Left ventricle myocardium superior (tissue), 1 donor: ENCODE data around the gene SCTR. TPM values are rescaled to one million over a fixed set of nuclear protein-coding genes. Genes with fewer than 3 reads are reported as not detected.

ENCODE experiments used
- ATAC-seq: fragments of 200-7000 bp; cut with Tn5 transposase; one replicate; pipeline ENCODE4 v1.9.1; 2020; ENCODE audit warnings: mild to moderate bottlenecking, moderate library complexity
- DNase-seq: peaks from one replicate; pipeline ENCODE4 v3.0.0-alpha.2; 2020
- intact Hi-C: fragments of 100-400 bp; cut with micrococcal nuclease; formaldehyde crosslinking; loops from one replicate; pipeline ENCODE4 v1.11.0; 2022
- total RNA-seq: library from RNA; stranded (reverse); fragmentation: NEBNext Ultra II Directional; extraction: Animal tissue kit (Norgen Biotek cat#: 25700); gene quantifications from one replicate; pipeline ENCODE4 v1.2.1, GENCODE V29; 2021
- donor health status: DM: no; HTN: yes; CAD: no; lungs with severe emphysema.

The SCTR gene
- total RNA-seq, 1 donor from 2014 or later: 1.0 TPM

DNA sequence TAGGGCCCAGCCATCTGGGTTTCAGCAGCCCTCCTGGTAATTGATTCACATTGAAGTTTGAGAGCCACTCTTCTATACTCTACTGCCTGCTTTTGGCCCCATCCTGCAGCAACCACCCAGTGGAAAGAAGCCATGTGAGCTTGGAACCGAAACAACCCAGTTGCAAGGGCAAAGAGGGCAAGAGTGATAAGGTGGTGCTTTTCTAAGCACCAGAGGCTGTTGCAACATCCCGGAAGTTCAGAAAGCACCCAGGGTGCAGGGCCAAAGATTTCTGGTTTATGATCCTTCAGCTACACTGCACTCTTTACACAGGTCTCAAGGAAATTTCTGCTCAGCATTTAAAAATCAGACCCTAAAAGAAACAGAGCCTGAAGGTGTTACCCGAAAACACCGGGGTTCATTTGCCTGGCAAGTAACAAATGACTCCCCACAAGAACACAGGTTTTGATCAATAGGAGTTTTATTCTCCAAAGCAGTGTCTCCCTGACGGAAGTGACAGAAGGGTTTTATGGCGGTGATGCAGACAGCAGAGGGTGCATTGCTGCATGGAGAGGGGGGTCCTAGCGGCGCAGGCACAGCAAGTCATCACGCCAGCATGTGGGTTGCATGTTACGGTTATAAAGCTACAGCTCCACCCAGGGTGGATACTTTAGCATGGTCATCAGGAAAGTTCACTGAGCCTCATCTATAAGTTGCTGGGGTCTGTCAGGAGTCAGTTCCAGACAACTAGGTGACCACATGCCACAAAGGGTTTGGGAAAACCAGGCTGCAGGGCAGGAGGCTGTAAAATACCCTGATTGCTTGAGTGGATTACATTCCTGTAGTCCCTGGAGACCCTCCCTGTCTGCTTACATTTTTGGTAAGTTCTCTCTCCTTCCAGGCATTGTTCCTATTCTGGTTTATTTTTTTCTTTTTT, 121.4 kb downstream of the SCTR start:
- intact Hi-C loops: loop anchor here (10.0 kb wide), 1 partner anchor 262 kb away; no protein-coding TSS in a partner anchor
- DNase-seq: peak; percentile 43
- ATAC-seq: peak; percentile 92

DNA sequence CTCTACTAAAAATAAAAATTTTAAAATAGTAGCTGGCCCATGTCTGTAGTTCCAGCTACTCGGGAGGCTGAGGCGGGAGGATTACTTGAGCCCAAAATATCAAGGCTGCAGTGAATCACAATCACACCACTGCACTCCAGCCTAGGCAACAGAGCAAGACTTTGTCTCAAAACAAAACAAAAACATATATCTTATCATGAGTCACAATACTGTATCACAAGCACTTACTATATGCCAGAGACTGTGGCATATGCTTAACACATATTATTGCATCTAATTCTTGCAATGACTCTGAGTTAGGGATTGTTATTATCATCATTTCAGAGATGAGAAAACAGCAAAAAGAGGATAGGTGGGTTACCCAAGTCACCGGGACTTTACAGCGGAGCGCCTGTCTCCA, 122.2 kb downstream of the SCTR start:
- no peak for ATAC-seq
- intact Hi-C loops: loop anchor here (10.0 kb wide), 1 partner anchor 263 kb away; no protein-coding TSS in a partner anchor

GRCh38 chr2:119397196-119397595, 127.1 kb downstream of the SCTR start:
- intact Hi-C loops: no loop called here
- DNase-seq: no peak
- ATAC-seq: no peak

More for the DNA sequence above, 122.2 kb downstream of the SCTR start:
- DNase-seq: no peak

- no peak for DNase-seq
- ATAC-seq: no peak
- intact Hi-C loops: no loop called here
Observed at GRCh38 chr2:119393971-119394748, 130.1 kb downstream of the SCTR start.

Other genes starting within 250 kb of the SCTR start
- 6.5 TPM for gene C2orf76, start 157.6 kb downstream of the SCTR start, total RNA-seq
- gene DBI, start 157.5 kb downstream of the SCTR start, total RNA-seq: 315 TPM
- 2.9 TPM for gene TMEM37, start 92.6 kb downstream of the SCTR start, total RNA-seq
- gene CFAP221, start 20.0 kb upstream of the SCTR start, total RNA-seq: 0.79 TPM
- 12.8 TPM for gene TMEM177, start 154.7 kb upstream of the SCTR start, total RNA-seq
- 41.1 TPM for gene PTPN4, start 235.4 kb upstream of the SCTR start, total RNA-seq